Hematopoietic multipotent progenitor cell (in vitro differentiated cells): Measurements from ENCODE around the gene IQSEC3. TPM values are rescaled to one million over a fixed set of nuclear protein-coding genes. Genes with fewer than 3 reads are reported as not detected.
"Not testable (repeated sequence)": the region's sequence is repeated elsewhere in the genome, so short reads cannot be mapped to it uniquely, and the experiment has no call there.

Source experiments
- DNase-seq, 3 donors: peaks; one replicate each; pipeline ENCODE4 v3.0.0-alpha.2; 2011 to 2015; ENCODE audit warnings: low read depth in 2 of 3, low spot score in 2 of 3
- total RNA-seq: library from RNA; depleted of rRNA; stranded (reverse); fragments of >200 nt; gene quantifications from one replicate; pipeline ENCODE4 v1.2.3, GENCODE V29; 2012

Gene IQSEC3
- total RNA-seq = 3.8 TPM

GRCh38 chr12:66428-66781, at the start of gene IQSEC3:
IQSEC3 (plus strand) TSS chr12:66767; CDS start chr12:66883, 116 bp downstream.
- DNase-seq = not testable (repeated sequence)

- DNase-seq = not testable (repeated sequence)
Measured at GRCh38 chr12:17370-18340, 48.9 kb upstream of the IQSEC3 start.

GRCh38 chr12:18821-19567, 47.6 kb upstream of the IQSEC3 start:
- DNase-seq = not testable (repeated sequence)

- not testable (repeated sequence) for DNase-seq
Measured at GRCh38 chr12:19906-20305, 46.7 kb upstream of the IQSEC3 start.

GRCh38 chr12:20757-21156, 45.8 kb upstream of the IQSEC3 start:
- DNase-seq = no peak

- no peak for DNase-seq
Measured at GRCh38 chr12:21301-22189, 45.0 kb upstream of the IQSEC3 start.

GRCh38 chr12:22190-22529, 44.4 kb upstream of the IQSEC3 start:
- no peak for DNase-seq

- no peak for DNase-seq
Measured at GRCh38 chr12:22530-23201, 43.9 kb upstream of the IQSEC3 start.

- not testable (repeated sequence) for DNase-seq
Measured at GRCh38 chr12:27904-28303, 38.7 kb upstream of the IQSEC3 start.

- not testable (repeated sequence) for DNase-seq
Measured at GRCh38 chr12:38775-39174, 27.8 kb upstream of the IQSEC3 start.

- DNase-seq = not testable (repeated sequence)
Measured at GRCh38 chr12:39555-40265, 26.9 kb upstream of the IQSEC3 start.

- DNase-seq = not testable (repeated sequence)
Measured at GRCh38 chr12:44352-44751, 22.2 kb upstream of the IQSEC3 start.

GRCh38 chr12:45235-45990, 21.2 kb upstream of the IQSEC3 start:
- DNase-seq = not testable (repeated sequence)

GRCh38 chr12:45991-46358, 20.6 kb upstream of the IQSEC3 start:
- not testable (repeated sequence) for DNase-seq

GRCh38 chr12:46542-46941, 20.0 kb upstream of the IQSEC3 start:
- not testable (repeated sequence) for DNase-seq

- DNase-seq = not testable (repeated sequence)
Measured at GRCh38 chr12:47699-48226, 18.8 kb upstream of the IQSEC3 start.

GRCh38 chr12:49149-49548, 17.4 kb upstream of the IQSEC3 start:
- not testable (repeated sequence) for DNase-seq

- DNase-seq = not testable (repeated sequence)
Measured at GRCh38 chr12:51087-51486, 15.5 kb upstream of the IQSEC3 start.

GRCh38 chr12:51962-52361, 14.6 kb upstream of the IQSEC3 start:
- not testable (repeated sequence) for DNase-seq
